Tibial artery (tissue), 4 donors: Measurements from ENCODE around the gene SLAMF6.

Source experiments
- DNase-seq, 2 donors: peaks; one replicate each; pipeline ENCODE4 v3.0.0-alpha.2; 2019
- H3K27ac ChIP-seq, 2 donors: fragments of 200-600 bp; sonication (generic) in 1 of 2; 1 replicate in 1 of 2; 2 replicates in 1 of 2; pipeline ENCODE4 v1.5.1; 2018 to 2019; ENCODE audit warnings: mild to moderate bottlenecking in 1 of 2
- H3K27me3 ChIP-seq, 2 donors: fragments of 200-600 bp; sonication (generic) in 1 of 2; one replicate each; pipeline versions ENCODE4 v1.5.1 to v1.6.0; 2016 to 2019
- H3K36me3 ChIP-seq, 3 donors: fragments of 200-600 bp; sonication (generic) in 2 of 3; one replicate each; pipeline ENCODE4 v1.5.1; 2016 to 2019; ENCODE audit warnings: mild to moderate bottlenecking in 2 of 3
- H3K4me1 ChIP-seq, 4 donors: fragments of 200-600 bp; sonication (generic) in 2 of 4; 1 replicate in 3 of 4; 2 replicates in 1 of 4; pipeline ENCODE4 v1.5.1; 2016 to 2019
- H3K4me3 ChIP-seq, 2 donors: fragments of 200-600 bp; sonication (generic) in 1 of 2; 1 replicate in 1 of 2; 2 replicates in 1 of 2; pipeline ENCODE4 v1.5.1; 2018 to 2019; ENCODE audit warnings: mild to moderate bottlenecking in 2 of 2
- H3K9me3 ChIP-seq, 3 donors: fragments of 200-600 bp; sonication (generic) in 1 of 3; one replicate each; pipeline ENCODE4 v1.5.1; 2016 to 2019
- intact Hi-C: fragments of 100-400 bp; cut with DNase I; formaldehyde crosslinking; loops from one replicate; pipeline ENCODE4 v1.15.0; 2023; ENCODE audit warnings: low total_unique reads
- TF ChIP-seq, protein P1 (sequence below), 2 experiments: fragments of 200-600 bp in 1 of 2; fragments of 450-650 bp in 1 of 2; IDR thresholded peaks; one replicate each; pipeline ENCODE4 v1.5.1; 2017 to 2019; ENCODE audit warnings: antibody characterized with exemption in 2 of 2, mild to moderate bottlenecking in 1 of 2, moderate library complexity in 1 of 2

SLAMF6 gene

DNA sequence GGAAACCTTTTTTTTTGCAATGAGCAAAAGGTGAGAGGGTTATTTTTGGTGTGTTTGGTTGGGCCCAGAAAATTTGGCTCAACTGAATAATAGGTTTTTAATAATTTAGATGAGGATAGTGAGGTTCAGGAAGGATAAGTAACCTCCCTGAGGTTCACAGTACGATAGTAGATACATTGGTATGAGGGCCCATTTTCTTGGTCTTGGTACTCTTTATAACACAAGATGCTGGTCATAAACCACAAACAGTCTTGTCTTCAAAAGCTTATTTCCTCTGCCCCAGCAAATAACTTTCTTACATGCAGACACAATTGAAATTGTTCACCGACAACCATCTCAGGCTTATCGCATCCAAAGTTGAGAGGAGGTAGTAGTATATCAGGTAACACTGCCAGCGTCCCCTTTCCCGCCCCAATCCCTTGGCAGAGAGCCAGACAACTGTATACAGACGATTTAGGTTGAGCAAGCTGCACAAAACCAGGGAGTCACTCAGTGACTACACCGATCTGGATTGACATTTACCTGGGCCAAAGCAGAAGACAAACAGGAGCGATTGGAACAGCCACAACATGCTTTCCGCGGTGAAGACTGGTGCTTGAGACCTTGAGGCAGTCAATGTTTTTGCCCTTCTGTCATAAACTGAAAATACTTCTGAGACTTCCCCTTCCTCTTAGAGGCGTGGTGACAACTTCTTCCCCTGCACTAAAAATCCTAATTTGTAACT, at the start of gene SLAMF6:
Gene SLAMF6, minus strand, starts transcription at position 634 of the 724 bp plus-strand sequence. Its CDS starts 63 bp downstream, at position 571.
- TF ChIP-seq, protein P1, sequence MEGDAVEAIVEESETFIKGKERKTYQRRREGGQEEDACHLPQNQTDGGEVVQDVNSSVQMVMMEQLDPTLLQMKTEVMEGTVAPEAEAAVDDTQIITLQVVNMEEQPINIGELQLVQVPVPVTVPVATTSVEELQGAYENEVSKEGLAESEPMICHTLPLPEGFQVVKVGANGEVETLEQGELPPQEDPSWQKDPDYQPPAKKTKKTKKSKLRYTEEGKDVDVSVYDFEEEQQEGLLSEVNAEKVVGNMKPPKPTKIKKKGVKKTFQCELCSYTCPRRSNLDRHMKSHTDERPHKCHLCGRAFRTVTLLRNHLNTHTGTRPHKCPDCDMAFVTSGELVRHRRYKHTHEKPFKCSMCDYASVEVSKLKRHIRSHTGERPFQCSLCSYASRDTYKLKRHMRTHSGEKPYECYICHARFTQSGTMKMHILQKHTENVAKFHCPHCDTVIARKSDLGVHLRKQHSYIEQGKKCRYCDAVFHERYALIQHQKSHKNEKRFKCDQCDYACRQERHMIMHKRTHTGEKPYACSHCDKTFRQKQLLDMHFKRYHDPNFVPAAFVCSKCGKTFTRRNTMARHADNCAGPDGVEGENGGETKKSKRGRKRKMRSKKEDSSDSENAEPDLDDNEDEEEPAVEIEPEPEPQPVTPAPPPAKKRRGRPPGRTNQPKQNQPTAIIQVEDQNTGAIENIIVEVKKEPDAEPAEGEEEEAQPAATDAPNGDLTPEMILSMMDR (IDR thresholded peaks at IDR 0.05) = no peak
- H3K9me3 ChIP-seq = no peaks in the 10 kb centered on the region
- DNase-seq = no peak
- H3K27me3 ChIP-seq = no peaks in the 10 kb centered on the region
- no peak within 1 kb of the TSS for H3K27ac ChIP-seq
- no peaks in the 10 kb centered on the region for H3K36me3 ChIP-seq
- no peak within 1 kb of the TSS for H3K4me3 ChIP-seq
- intact Hi-C loops = no loop called here
- no peaks in the 10 kb centered on the region for H3K4me1 ChIP-seq

DNA sequence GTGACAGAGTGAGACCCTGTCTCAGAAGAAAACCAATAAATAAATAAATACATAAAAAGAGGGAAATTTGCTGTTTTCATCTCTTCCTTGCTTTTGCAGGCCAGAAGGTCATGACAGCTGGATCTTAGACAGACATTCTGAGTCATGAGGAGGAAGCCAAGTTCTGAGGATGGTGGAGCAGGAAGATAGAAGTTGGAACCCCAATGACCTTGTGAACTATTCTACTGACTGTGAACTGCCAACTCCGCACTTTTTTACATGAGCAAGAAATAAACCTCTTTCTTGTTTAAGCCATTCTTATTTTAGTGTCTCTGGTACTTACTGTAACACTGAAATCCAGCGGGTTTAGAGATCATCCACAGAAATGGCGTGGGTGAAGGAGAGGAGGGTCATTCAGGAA, 47.8 kb upstream of the SLAMF6 start:
- no peaks in the 10 kb centered on the region for H3K4me1 ChIP-seq
- no peaks in the 10 kb centered on the region for H3K36me3 ChIP-seq
- intact Hi-C loops = no loop called here
- no peaks in the 10 kb centered on the region for H3K27me3 ChIP-seq
- no peak for DNase-seq
- no peaks in the 10 kb centered on the region for H3K9me3 ChIP-seq
- no peak overlapping the region for H3K4me3 ChIP-seq
- TF ChIP-seq, protein P1 (IDR thresholded peaks at IDR 0.05) = no peak
- no peak overlapping the region for H3K27ac ChIP-seq

DNA sequence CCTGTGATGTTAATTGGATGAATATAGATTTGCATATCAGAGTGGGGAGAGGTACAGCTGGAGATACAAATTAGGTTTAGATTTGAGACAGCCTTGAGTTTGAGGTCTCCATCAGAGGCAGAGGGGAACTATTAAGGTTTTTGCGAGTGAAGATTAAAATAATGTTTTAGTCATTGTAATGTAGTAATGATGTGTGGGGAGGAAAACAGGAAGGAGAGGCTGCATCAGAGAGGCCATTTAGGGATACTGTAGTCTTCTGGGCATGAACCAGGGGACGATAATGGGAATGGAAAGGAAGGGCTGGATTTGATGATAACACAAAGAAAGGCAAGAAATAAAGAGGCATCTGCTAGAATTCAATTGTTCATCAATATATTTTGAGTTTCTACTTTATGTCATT, 46.8 kb upstream of the SLAMF6 start:
- no peak for DNase-seq
- Histone ChIP-seq H3K9me3 (no peaks in the 10 kb centered on the region), H3K27ac (no peak overlapping the region), H3K4me3 (no peak overlapping the region), H3K27me3 (no peaks in the 10 kb centered on the region), H3K36me3 (no peaks in the 10 kb centered on the region), H3K4me1 (no peaks in the 10 kb centered on the region)
- intact Hi-C loops = no loop called here
- TF ChIP-seq, protein P1 (IDR thresholded peaks at IDR 0.05) = no peak

GRCh38 chr1:160567858-160568682, 45.0 kb upstream of the SLAMF6 start:
- Histone ChIP-seq H3K9me3 (no peaks in the 10 kb centered on the region), H3K36me3 (no peaks in the 10 kb centered on the region), H3K4me1 (no peaks in the 10 kb centered on the region), H3K4me3 (no peak overlapping the region), H3K27ac (no peak overlapping the region), H3K27me3 (no peaks in the 10 kb centered on the region)
- no peak for DNase-seq
- TF ChIP-seq, protein P1 (IDR thresholded peaks at IDR 0.05) = no peak
- intact Hi-C loops = no loop called here

DNA sequence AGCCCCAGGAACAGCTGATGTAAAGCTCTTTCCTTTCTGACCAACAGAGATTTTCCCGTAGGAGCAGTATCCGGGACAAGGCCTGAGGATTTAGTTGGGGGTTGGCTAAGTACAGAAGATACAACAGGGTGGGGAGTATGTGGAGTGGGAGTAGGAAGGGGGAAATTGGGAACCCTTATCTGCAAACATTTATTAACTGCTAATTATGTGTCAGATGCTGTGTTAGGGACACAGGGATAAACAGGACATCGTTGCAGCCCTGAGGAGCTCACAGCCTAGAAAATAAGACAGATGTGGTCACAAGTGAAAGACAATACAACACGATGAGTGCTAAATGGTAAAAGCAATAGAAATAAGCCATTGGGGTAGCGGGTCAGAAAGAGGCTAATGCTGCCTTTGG, 44.3 kb upstream of the SLAMF6 start:
- Histone ChIP-seq H3K36me3 (no peaks in the 10 kb centered on the region), H3K9me3 (no peaks in the 10 kb centered on the region), H3K4me3 (no peak overlapping the region), H3K4me1 (no peaks in the 10 kb centered on the region), H3K27ac (no peak overlapping the region), H3K27me3 (no peaks in the 10 kb centered on the region)
- DNase-seq = no peak
- intact Hi-C loops = no loop called here
- TF ChIP-seq, protein P1 (IDR thresholded peaks at IDR 0.05) = no peak
